ENCODE data around the gene PA2G4. TPM values are rescaled to one million over a fixed set of nuclear protein-coding genes. Genes with fewer than 3 reads are reported as not detected.
"Not testable (repeated sequence)": the region's sequence is repeated elsewhere in the genome, so short reads cannot be mapped to it uniquely, and the experiment has no call there.

The PA2G4 gene
- total RNA-seq (97.2 TPM), polyA plus RNA-seq (ENCODE audit: insufficient read depth in 1 of 8, insufficient read length in 8 of 8, low replicate concordance in 1 of 8) (100 to 1,000 TPM in 7 of 8 donors, 10 to 100 TPM in 1; 97.8 to 128 (median 119) TPM)
- long read RNA-seq, donor 1, transcript PA2G4-201 (13 exons, 2,577 nt): major isoform, 15 of 32 reads
- long read RNA-seq, donor 1, partial matches to known transcripts: 17 of 32 reads
- long read RNA-seq, donor 1, other reads (novel, unspliced or antisense): 0 of 32 reads
- long read RNA-seq, donor 2, partial matches to known transcripts: 0 of 4 reads
- long read RNA-seq, donor 2, other reads (novel, unspliced or antisense): 0 of 4 reads
- long read RNA-seq, donor 3, transcript PA2G4-201 (13 exons, 2,577 nt): major isoform, 37 of 116 reads
- long read RNA-seq, donor 3, partial matches to known transcripts: 79 of 116 reads
- long read RNA-seq, donor 3, other reads (novel, unspliced or antisense): 0 of 116 reads
- long read RNA-seq, donor 4, transcript PA2G4-201 (13 exons, 2,577 nt): major isoform, 7 of 48 reads
- long read RNA-seq, donor 4, partial matches to known transcripts: 40 of 48 reads
- long read RNA-seq, donor 4, other reads (novel, unspliced or antisense): 0 of 48 reads
- long read RNA-seq, donor 5, transcript PA2G4-201 (13 exons, 2,577 nt): major isoform, 67 of 241 reads
- long read RNA-seq, donor 5, partial matches to known transcripts: 159 of 241 reads
- long read RNA-seq, donor 5, other reads (novel, unspliced or antisense): 15 of 241 reads
- long read RNA-seq, donor 6, transcript PA2G4-201 (13 exons, 2,577 nt): major isoform, 38 of 142 reads
- long read RNA-seq, donor 6, partial matches to known transcripts: 88 of 142 reads
- long read RNA-seq, donor 6, other reads (novel, unspliced or antisense): 16 of 142 reads
- long read RNA-seq, donor 7, transcript PA2G4-201 (13 exons, 2,577 nt): major isoform, 27 of 169 reads
- long read RNA-seq, donor 7, partial matches to known transcripts: 142 of 169 reads
- long read RNA-seq, donor 7, other reads (novel, unspliced or antisense): 0 of 169 reads
- long read RNA-seq, donor 8, transcript PA2G4-201 (13 exons, 2,577 nt): major isoform, 20 of 47 reads
- long read RNA-seq, donor 8, partial matches to known transcripts: 27 of 47 reads
- long read RNA-seq, donor 8, other reads (novel, unspliced or antisense): 0 of 47 reads
- long read RNA-seq, donor 9, transcript PA2G4-201 (13 exons, 2,577 nt): major isoform, 22 of 131 reads
- long read RNA-seq, donor 9, partial matches to known transcripts: 108 of 131 reads
- long read RNA-seq, donor 9, other reads (novel, unspliced or antisense): 0 of 131 reads
- long read RNA-seq, donor 10, transcript PA2G4-201 (13 exons, 2,577 nt): major isoform, 16 of 64 reads
- long read RNA-seq, donor 10, partial matches to known transcripts: 48 of 64 reads
- long read RNA-seq, donor 10, other reads (novel, unspliced or antisense): 0 of 64 reads
- long read RNA-seq, donor 11, transcript PA2G4-201 (13 exons, 2,577 nt): major isoform, 17 of 63 reads
- long read RNA-seq, donor 11, partial matches to known transcripts: 46 of 63 reads
- long read RNA-seq, donor 11, other reads (novel, unspliced or antisense): 0 of 63 reads

GRCh38 chr12:56104109-56104814, at the start of gene PA2G4:
TSS of gene PA2G4 (plus strand) at chr12:56104559. CDS start at chr12:56104738, 179 bp downstream.
- WGBS (ENCODE audit: insufficient coverage): under 1% methylated on average over 48 of the region's 60 CpGs

GRCh38 chr12:56059964-56060363, 44.4 kb upstream of the PA2G4 start:
- 90% methylated on average over 2 of the region's 8 CpGs for WGBS (ENCODE audit: insufficient coverage)
- H3K4me3 ChIP-seq (ENCODE audit: low read length); H3K27ac ChIP-seq (ENCODE audit: low read length); H3K9me3 ChIP-seq (replicated peaks; ENCODE audit: control insufficient read depth, low read depth, low read length); H3K4me1 ChIP-seq (ENCODE audit: control insufficient read depth, insufficient read depth, low read length); DNase-seq; H3K27me3 ChIP-seq (ENCODE audit: control insufficient read depth, insufficient read depth, low read length); H3K36me3 ChIP-seq (ENCODE audit: control insufficient read depth, insufficient read depth, low read length): not testable (repeated sequence)

More at GRCh38 chr12:56104109-56104814, at the start of gene PA2G4:
- Histone ChIP-seq H3K9me3 (replicated peaks; ENCODE audit: control insufficient read depth, low read depth, low read length) (no peaks in the 10 kb centered on the region), H3K4me1 (ENCODE audit: control insufficient read depth, insufficient read depth, low read length) (peaks cover 10% of the 10 kb centered on the region), H3K27ac (ENCODE audit: low read length) (peak within 1 kb of the TSS; percentile 96), H3K27me3 (ENCODE audit: control insufficient read depth, insufficient read depth, low read length) (no peaks in the 10 kb centered on the region), H3K36me3 (ENCODE audit: control insufficient read depth, insufficient read depth, low read length) (peaks cover 56% of the 10 kb centered on the region), H3K4me3 (ENCODE audit: low read length) (peak within 1 kb of the TSS; percentile 82)
- DNase-seq: peak; percentile 100

GRCh38 chr12:56061982-56062381, 42.4 kb upstream of the PA2G4 start:
- Histone ChIP-seq H3K27me3 (ENCODE audit: control insufficient read depth, insufficient read depth, low read length) (peaks cover 2% of the 10 kb centered on the region), H3K4me3 (ENCODE audit: low read length) (no peak overlapping the region), H3K27ac (ENCODE audit: low read length) (no peak overlapping the region), H3K9me3 (replicated peaks; ENCODE audit: control insufficient read depth, low read depth, low read length) (no peaks in the 10 kb centered on the region), H3K36me3 (ENCODE audit: control insufficient read depth, insufficient read depth, low read length) (no peaks in the 10 kb centered on the region), H3K4me1 (ENCODE audit: control insufficient read depth, insufficient read depth, low read length) (no peaks in the 10 kb centered on the region)
- 65% methylated on average over 4 of the region's 5 CpGs for WGBS (ENCODE audit: insufficient coverage)
- DNase-seq: no peak

GRCh38 chr12:56062996-56063395, 41.4 kb upstream of the PA2G4 start:
- H3K4me1 ChIP-seq (ENCODE audit: control insufficient read depth, insufficient read depth, low read length): no peaks in the 10 kb centered on the region
- no peaks in the 10 kb centered on the region for H3K36me3 ChIP-seq (ENCODE audit: control insufficient read depth, insufficient read depth, low read length)
- DNase-seq: no peak

GRCh38 chr12:56071648-56072047, 32.7 kb upstream of the PA2G4 start:
- no peaks in the 10 kb centered on the region for H3K4me1 ChIP-seq (ENCODE audit: control insufficient read depth, insufficient read depth, low read length)
- WGBS (ENCODE audit: insufficient coverage): 90% methylated on average over 1 of the region's 4 CpGs
- no peak overlapping the region for H3K27ac ChIP-seq (ENCODE audit: low read length)
- H3K4me3 ChIP-seq (ENCODE audit: low read length): no peak overlapping the region
- H3K27me3 ChIP-seq (ENCODE audit: control insufficient read depth, insufficient read depth, low read length): no peaks in the 10 kb centered on the region
- H3K36me3 ChIP-seq (ENCODE audit: control insufficient read depth, insufficient read depth, low read length): no peaks in the 10 kb centered on the region
- no peaks in the 10 kb centered on the region for H3K9me3 ChIP-seq (replicated peaks; ENCODE audit: control insufficient read depth, low read depth, low read length)
- DNase-seq: no peak

More at GRCh38 chr12:56062996-56063395, 41.4 kb upstream of the PA2G4 start:
- H3K4me3 ChIP-seq (ENCODE audit: low read length): no peak overlapping the region
- H3K9me3 ChIP-seq (replicated peaks; ENCODE audit: control insufficient read depth, low read depth, low read length): no peaks in the 10 kb centered on the region
- H3K27me3 ChIP-seq (ENCODE audit: control insufficient read depth, insufficient read depth, low read length): peaks cover 2% of the 10 kb centered on the region
- no peak overlapping the region for H3K27ac ChIP-seq (ENCODE audit: low read length)

GRCh38 chr12:56074396-56074795, 30.0 kb upstream of the PA2G4 start:
- DNase-seq: no peak
- Histone ChIP-seq H3K36me3 (ENCODE audit: control insufficient read depth, insufficient read depth, low read length) (no peaks in the 10 kb centered on the region), H3K27ac (ENCODE audit: low read length) (no peak overlapping the region), H3K4me1 (ENCODE audit: control insufficient read depth, insufficient read depth, low read length) (peaks cover 6% of the 10 kb centered on the region), H3K9me3 (replicated peaks; ENCODE audit: control insufficient read depth, low read depth, low read length) (no peaks in the 10 kb centered on the region), H3K27me3 (ENCODE audit: control insufficient read depth, insufficient read depth, low read length) (peaks cover 4% of the 10 kb centered on the region), H3K4me3 (ENCODE audit: low read length) (no peak overlapping the region)
- WGBS (ENCODE audit: insufficient coverage): 88% methylated on average over 3 of the region's 5 CpGs

GRCh38 chr12:56077966-56078365, 26.4 kb upstream of the PA2G4 start:
- H3K4me1 ChIP-seq (ENCODE audit: control insufficient read depth, insufficient read depth, low read length): peaks cover 25% of the 10 kb centered on the region
- H3K4me3 ChIP-seq (ENCODE audit: low read length); DNase-seq; H3K9me3 ChIP-seq (replicated peaks; ENCODE audit: control insufficient read depth, low read depth, low read length); H3K27ac ChIP-seq (ENCODE audit: low read length); H3K36me3 ChIP-seq (ENCODE audit: control insufficient read depth, insufficient read depth, low read length): not testable (repeated sequence)
- H3K27me3 ChIP-seq (ENCODE audit: control insufficient read depth, insufficient read depth, low read length): peaks cover 26% of the 10 kb centered on the region
- WGBS (ENCODE audit: insufficient coverage): 100% methylated on average over 3 of the region's 9 CpGs

GRCh38 chr12:56078427-56078826, 25.9 kb upstream of the PA2G4 start:
- no peak for DNase-seq
- H3K36me3 ChIP-seq (ENCODE audit: control insufficient read depth, insufficient read depth, low read length): peaks cover 3% of the 10 kb centered on the region
- peak overlapping the region; percentile 90 for H3K27ac ChIP-seq (ENCODE audit: low read length)
- no peak overlapping the region for H3K4me3 ChIP-seq (ENCODE audit: low read length)
- no CpG with 5 or more reads among the region's 1 CpG for WGBS (ENCODE audit: insufficient coverage)
- peaks cover 29% of the 10 kb centered on the region for H3K4me1 ChIP-seq (ENCODE audit: control insufficient read depth, insufficient read depth, low read length)
- H3K27me3 ChIP-seq (ENCODE audit: control insufficient read depth, insufficient read depth, low read length): peaks cover 26% of the 10 kb centered on the region
- no peaks in the 10 kb centered on the region for H3K9me3 ChIP-seq (replicated peaks; ENCODE audit: control insufficient read depth, low read depth, low read length)

Measured in muscle of leg (tissue), 16 donors.